IPS DF 6.9 (cell line): Measurements from ENCODE around the gene DUS1L.
A peak's percentile ranks its signal among the peaks of the same experiment; 100 is the strongest.

Source experiments
- DNase-seq: peaks from one replicate; pipeline ENCODE4 v3.0.0-alpha.2; 2013; ENCODE audit warnings: low read depth, low spot score
- H3K27ac ChIP-seq: one replicate; pipeline ENCODE4 v1.5.1; 2013; ENCODE audit warnings: low read length, control low read depth
- H3K27me3 ChIP-seq: 2 replicates; pipeline ENCODE4 v1.6.1; 2013; ENCODE audit warnings: mild to moderate bottlenecking, low read length; ENCODE audit not compliant: control insufficient read depth, insufficient read depth
- H3K36me3 ChIP-seq: 2 replicates; pipeline ENCODE4 v1.6.1; 2013; ENCODE audit warnings: low read length; ENCODE audit not compliant: control insufficient read depth, insufficient read depth
- H3K4me1 ChIP-seq: 2 replicates; pipeline ENCODE4 v1.6.1; 2013; ENCODE audit warnings: low read length; ENCODE audit not compliant: control insufficient read depth, insufficient read depth
- H3K4me3 ChIP-seq: 2 replicates; pipeline ENCODE4 v1.5.1; 2013; ENCODE audit warnings: mild to moderate bottlenecking, low read length
- H3K9me3 ChIP-seq: 2 replicates; pipeline ENCODE4 v1.6.1; 2013; ENCODE audit warnings: low read length, inconsistent platforms; ENCODE audit not compliant: control insufficient read depth, insufficient read depth
- WGBS: extraction: QIAGEN DNeasy Blood & Tissue Kit; methylation state at CpG from one replicate; pipeline ENCODE4 v1.1.7; 2013; ENCODE audit warnings: mixed read lengths, missing lambda C conversion rate; ENCODE audit not compliant: insufficient read length, insufficient coverage; 5-methylcytosine and 5-hydroxymethylcytosine counted together

Gene DUS1L

DNA sequence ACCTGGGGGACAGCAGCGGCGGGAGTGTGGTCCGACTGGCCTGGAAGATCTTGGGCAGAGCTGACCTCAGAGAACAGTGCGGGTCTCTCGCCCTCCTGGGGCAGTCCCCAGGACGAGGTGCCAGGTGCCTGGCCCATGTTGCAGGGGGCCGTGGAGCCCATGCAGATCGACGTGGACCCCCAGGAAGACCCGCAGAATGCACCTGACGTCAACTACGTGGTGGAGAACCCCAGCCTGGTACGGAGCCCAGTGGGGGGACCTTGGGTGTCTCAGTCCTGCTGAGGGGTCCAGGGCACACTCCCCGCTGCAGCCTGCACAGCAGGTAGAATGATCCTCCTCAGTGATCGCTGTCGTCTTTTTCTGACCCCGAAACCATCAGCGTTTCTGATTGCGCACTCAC lies 12.5 kb downstream of the DUS1L start:
- no CpG with 5 or more reads among the region's 19 CpGs for WGBS
- Histone ChIP-seq H3K27ac (no peak overlapping the region), H3K9me3 (no peaks in the 10 kb centered on the region), H3K27me3 (no peaks in the 10 kb centered on the region; the same call in 1 of the 2 replicates), H3K4me3 (no peak overlapping the region; the same call in 1 of the 2 replicates), H3K36me3 (peaks cover 44% of the 10 kb centered on the region), H3K4me1 (peaks cover 5% of the 10 kb centered on the region; the same call in 1 of the 2 replicates)
- DNase-seq, result no peak

DNA sequence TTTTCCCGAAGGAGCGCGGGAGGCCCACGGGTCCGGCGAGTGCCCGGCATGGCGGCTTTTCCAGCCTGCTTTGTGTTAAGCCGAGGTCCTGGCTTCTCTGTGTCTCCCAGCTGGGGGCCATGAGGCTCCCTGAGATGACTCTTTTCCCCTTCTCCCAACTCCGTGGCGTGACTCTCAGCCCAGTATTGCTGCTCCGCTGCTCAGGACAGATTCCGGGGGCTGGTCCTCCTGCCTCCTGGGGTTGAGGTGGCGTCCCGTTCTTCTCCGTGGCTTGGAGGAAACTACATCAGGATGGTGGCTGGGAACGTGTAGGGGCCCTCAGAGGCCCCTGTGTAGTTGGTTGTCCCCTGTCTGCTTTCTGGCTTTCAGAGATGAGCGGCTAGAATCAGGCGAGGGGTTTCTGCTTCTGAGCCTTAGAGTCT lies 13.0 kb downstream of the DUS1L start:
- no peak for DNase-seq
- Histone ChIP-seq H3K9me3 (no peaks in the 10 kb centered on the region), H3K4me1 (peaks cover 5% of the 10 kb centered on the region; the same call in 1 of the 2 replicates), H3K27me3 (no peaks in the 10 kb centered on the region; the same call in 1 of the 2 replicates), H3K4me3 (peak overlapping the region; percentile 75; the same call in 1 of the 2 replicates), H3K27ac (no peak overlapping the region), H3K36me3 (peaks cover 41% of the 10 kb centered on the region)
- no CpG with 5 or more reads among the region's 19 CpGs for WGBS

DNA sequence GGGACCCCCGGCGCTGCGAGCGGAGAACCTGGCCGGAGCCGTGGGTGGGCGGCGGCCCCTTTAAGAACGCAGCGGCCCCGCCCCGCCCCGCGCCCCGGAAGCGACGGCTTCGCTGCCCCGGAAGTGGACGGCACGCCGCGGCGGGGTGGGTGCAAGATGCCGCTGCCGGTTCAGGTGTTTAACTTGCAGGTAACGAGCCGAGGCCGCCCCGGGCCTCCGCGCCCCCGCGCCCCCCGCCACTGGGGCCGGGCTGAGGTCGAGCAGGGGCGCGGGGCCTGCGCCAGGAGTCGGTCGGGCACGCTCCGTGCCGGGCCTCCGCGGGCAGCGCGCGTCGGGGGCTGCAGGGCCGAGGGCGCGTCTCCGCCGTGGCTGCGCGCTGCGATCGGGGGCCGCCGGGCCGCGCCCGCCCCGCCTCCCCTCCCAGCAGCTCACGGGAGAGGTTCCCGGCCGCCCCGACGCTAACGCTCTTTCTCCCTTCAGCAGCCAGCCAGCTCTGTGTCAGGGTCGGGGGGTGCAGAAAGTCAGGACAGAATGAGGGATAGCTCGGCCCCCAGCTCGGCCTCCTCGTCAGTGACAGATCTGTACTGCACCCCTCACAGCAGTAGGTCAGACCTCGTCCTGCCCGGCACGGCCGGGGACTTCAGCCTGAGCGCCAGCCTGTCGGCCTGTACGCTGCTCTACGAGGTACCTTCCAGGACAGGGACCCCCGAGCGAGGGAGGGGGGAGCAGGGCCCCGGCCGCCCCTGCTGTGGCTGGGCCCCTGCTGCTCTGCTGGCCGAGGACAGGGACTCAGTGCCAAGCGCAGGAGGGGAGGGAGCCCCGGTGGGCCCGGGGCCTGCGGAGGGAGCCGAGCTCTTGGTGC lies 13.6 kb downstream of the DUS1L start, which contains the start of the genes GPS1 and RFNG:
GPS1 (plus strand) TSS at position 123 of the 862 bp plus-strand sequence; CDS start at position 157, 34 bp downstream.
RFNG (minus strand) TSS at position 36 of the 862 bp plus-strand sequence. CDS start 45 bp downstream, outside the sequence.
- no peak for DNase-seq
- Histone ChIP-seq H3K4me1 (peaks cover 5% of the 10 kb centered on the region; the same call in 1 of the 2 replicates), H3K4me3 (peak within 1 kb of the TSS; percentile 75), H3K9me3 (no peaks in the 10 kb centered on the region), H3K27ac (no peak within 1 kb of the TSS), H3K27me3 (no peaks in the 10 kb centered on the region; the same call in 1 of the 2 replicates), H3K36me3 (peaks cover 43% of the 10 kb centered on the region)
- no CpG with 5 or more reads among the region's 94 CpGs for WGBS

DNA sequence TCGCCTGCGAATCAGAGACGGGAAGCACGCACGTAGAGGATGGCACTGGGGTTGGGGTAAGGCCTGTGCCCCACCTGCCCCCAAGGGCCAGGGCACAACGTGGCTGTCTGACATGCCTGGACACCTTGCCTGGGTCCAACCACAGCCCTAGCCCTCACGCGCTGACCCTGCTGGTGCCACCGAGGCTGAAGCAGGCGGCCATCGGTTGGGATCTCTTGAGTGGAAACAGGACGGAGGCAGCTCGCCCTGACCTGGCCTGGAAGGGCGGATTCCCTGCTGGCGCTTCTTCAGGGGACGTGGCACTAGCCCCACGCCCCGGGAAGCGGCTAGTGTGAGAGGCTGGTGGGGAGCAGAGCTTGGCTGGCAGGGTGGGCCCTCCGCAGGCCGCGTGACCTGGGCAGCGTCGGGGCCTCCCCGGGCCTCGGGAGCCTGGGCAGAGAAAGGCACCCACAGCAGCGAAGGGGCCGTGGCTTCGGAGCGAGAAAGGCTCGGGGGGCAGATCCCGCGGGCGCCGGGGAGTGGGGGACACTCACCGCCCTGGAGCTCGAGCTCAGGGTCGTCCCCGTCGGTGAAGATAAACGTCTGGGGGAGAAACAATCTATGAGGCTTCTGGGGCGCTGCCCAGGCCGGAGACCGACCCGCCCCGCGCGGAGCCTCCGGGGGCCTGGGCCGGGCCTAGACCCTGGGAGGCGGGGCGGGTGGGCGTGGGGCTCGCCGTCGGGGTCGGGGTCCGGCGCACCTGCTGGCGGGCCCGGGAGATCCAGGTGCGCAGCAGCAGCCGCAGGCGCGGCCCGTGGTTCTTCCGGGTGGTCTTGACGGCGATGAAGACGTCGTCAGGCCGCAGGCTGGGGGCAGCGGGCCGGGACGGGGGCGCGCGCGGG lies 14.6 kb downstream of the DUS1L start:
- Histone ChIP-seq H3K27me3 (no peaks in the 10 kb centered on the region; the same call in 1 of the 2 replicates), H3K9me3 (no peaks in the 10 kb centered on the region), H3K4me3 (peak overlapping the region; percentile 75; the same call in 1 of the 2 replicates), H3K27ac (no peak overlapping the region), H3K36me3 (peaks cover 35% of the 10 kb centered on the region), H3K4me1 (peaks cover 5% of the 10 kb centered on the region; the same call in 1 of the 2 replicates)
- no CpG with 5 or more reads among the region's 79 CpGs for WGBS
- no peak for DNase-seq

DNA sequence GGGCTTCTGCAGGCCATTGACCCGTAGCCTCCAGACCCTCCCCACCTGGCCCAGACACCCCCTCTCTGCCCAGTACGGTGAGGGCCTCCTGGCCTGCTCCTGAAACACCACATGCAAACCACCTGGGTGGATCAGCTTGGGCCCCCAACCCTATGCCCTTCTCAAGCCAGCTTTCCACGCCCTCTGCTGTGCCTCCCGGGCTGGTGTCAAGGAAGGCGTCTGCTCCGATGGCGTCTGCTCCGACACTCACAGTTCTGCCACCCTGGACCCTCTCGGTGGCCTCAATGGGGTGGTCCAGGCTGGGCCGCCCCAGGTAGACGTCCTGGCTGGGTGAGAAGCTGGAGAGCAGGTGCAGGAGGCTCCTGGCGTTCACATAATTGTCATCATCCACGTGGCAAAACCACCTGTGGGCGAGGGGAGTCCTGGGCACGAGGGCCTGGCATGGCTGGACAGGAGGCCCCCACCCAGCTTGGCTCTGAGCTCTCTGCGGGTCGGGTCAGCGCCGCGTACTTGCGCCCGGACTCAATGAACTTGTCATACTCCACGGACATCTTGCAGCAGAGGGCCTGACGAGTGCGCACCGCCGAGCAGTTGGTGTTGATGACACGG lies 15.3 kb downstream of the DUS1L start:
- Histone ChIP-seq H3K27me3 (no peaks in the 10 kb centered on the region; the same call in 1 of the 2 replicates), H3K36me3 (peaks cover 30% of the 10 kb centered on the region), H3K4me3 (no peak overlapping the region; the same call in 1 of the 2 replicates), H3K9me3 (no peaks in the 10 kb centered on the region), H3K4me1 (peaks cover 5% of the 10 kb centered on the region; the same call in 1 of the 2 replicates), H3K27ac (no peak overlapping the region)
- no CpG with 5 or more reads among the region's 28 CpGs for WGBS
- no peak for DNase-seq

DNA sequence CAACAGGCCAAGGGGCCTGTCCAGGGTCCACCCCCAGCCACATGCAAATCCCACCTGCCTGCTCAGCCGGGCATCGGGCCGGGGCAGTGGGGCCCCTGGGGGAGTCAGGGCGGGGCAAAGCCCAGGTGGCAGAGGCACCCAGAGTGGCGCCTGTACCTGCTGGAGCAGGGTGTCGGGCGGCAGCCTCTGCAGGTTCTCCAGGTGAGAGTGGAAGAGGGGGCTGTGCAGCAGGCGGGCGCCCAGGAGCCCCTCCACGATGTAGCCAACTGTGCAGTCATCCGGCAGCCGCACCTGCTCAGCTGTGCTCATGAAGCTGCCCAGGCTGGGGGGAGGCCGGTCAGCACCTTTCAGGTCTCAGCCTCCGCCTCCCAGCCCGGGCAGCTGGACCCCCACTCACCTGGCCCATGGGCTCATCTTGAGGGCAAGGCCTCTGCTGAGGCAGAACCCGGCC lies 16.1 kb downstream of the DUS1L start:
- no peaks in the 10 kb centered on the region for H3K9me3 ChIP-seq
- no peak overlapping the region for H3K4me3 ChIP-seq
- no peak for DNase-seq
- WGBS, result no CpG with 5 or more reads among the region's 16 CpGs
- H3K4me1 ChIP-seq, result peaks cover 5% of the 10 kb centered on the region; the same call in 1 of the 2 replicates
- peaks cover 23% of the 10 kb centered on the region for H3K36me3 ChIP-seq
- no peak overlapping the region for H3K27ac ChIP-seq
- H3K27me3 ChIP-seq, result no peaks in the 10 kb centered on the region

DNA sequence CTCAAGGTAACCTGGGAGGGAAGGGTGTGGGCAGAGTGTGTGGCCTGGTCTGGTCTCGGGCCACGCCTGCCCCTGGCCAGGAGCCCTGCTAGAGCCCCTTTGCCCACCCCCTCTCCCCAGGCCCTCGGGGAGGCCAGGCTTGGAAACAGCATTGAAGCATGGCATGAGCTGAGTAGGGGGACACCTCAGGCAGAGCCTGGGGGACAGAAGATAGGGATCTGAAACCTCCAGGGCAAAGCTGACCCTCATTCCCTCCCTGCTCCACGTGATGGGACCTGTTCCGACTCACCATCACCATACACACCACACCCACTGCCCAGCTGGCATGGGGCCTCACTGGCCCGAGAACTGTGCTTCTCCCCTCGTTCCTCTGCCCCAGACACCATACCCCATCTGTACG lies 16.5 kb downstream of the DUS1L start:
- no CpG with 5 or more reads among the region's 8 CpGs for WGBS
- H3K27me3 ChIP-seq, result no peaks in the 10 kb centered on the region
- DNase-seq, result no peak
- H3K36me3 ChIP-seq, result peaks cover 19% of the 10 kb centered on the region
- H3K4me3 ChIP-seq, result no peak overlapping the region
- H3K27ac ChIP-seq, result no peak overlapping the region
- no peaks in the 10 kb centered on the region for H3K9me3 ChIP-seq
- H3K4me1 ChIP-seq, result peaks cover 5% of the 10 kb centered on the region; the same call in 1 of the 2 replicates

DNA sequence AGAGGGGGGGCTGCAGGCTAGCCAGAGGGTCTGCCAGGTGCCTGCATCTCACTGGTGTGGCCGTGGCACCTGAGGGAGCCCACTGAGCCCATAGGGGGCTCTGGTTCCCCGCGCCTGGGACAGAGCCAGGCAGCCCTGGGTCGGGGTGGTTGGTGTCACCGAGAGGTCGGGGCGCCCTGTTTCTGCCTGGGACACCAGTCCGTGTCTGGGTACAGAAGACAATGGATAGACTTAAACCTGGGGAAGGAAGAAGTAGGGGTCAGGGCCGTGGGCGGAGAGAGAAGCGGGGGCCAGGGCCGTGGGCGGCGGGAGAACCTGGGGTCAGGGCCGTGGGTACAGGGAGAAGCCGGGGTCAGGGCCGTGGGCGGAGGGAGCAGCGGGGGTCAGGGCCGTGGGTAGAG lies 17.0 kb downstream of the DUS1L start:
- Histone ChIP-seq H3K27me3 (no peaks in the 10 kb centered on the region), H3K36me3 (peaks cover 14% of the 10 kb centered on the region), H3K9me3 (no peaks in the 10 kb centered on the region), H3K27ac (no peak overlapping the region), H3K4me3 (no peak overlapping the region), H3K4me1 (peaks cover 9% of the 10 kb centered on the region; the same call in 1 of the 2 replicates)
- no CpG with 5 or more reads among the region's 20 CpGs for WGBS
- DNase-seq, result no peak

DNA sequence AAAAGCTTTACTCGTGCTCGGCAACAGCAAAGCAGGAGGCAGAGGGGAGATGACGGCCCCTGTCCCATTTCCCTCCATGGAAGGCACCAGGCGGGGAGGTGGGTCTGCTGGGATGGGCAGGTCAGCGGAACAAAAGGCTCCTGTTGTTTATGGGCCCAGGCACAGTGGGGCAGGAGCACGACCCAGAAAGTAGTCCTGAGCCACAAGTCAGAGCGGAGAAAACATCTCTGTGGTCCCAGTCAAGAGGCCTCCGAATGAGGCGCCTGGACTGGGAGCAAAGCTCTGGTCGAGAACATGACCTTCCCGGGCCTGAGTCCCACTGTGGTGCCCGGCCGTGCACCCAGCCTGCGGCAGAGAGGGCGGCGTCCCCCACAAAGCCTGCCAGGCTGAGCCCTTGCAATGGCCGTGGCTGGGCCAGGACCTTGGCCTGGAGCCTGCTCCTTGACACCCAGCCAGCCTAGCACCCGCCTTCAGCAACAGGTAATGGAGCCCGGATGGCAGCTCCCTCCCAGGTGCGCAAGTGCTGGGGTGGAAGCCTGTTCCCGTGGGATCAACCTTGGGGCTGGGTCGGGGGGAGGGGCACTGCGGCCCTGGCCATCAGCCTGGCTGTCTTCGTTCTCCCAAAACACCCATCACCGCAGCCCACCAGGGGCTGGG lies 17.6 kb downstream of the DUS1L start:
- Histone ChIP-seq H3K27me3 (no peaks in the 10 kb centered on the region), H3K4me1 (peaks cover 11% of the 10 kb centered on the region; the same call in 1 of the 2 replicates), H3K4me3 (no peak overlapping the region), H3K36me3 (peaks cover 12% of the 10 kb centered on the region), H3K27ac (no peak overlapping the region), H3K9me3 (no peaks in the 10 kb centered on the region)
- DNase-seq, result no peak
- WGBS, result no CpG with 5 or more reads among the region's 25 CpGs
